ENCODE data around the gene VPS8.

Gene VPS8

DNA sequence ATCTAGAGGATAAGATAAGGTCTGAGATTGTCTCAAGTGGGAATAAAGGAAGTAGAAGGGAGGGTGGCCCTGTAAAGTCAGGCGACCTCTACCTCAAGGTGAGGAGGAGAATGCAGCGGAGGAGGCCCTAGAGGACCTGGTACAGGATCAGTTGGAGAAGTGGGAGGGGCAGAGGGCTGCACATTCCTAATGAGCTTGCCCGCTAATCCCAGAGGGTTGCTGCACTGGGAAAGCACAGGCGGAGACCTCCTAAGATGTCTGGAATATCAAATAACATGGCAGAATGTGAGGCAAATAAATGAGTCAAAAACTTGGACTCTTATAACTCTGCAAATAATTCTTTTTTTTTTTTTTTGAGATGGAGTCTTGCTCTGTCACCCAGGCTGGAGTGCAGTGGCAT is 30.2 kb upstream of the VPS8 start:
- no peaks in the 10 kb centered on the region for H3K9me2 ChIP-seq (ENCODE audit: low read depth, low read length)
- H2AFZ ChIP-seq (ENCODE audit: low read length), result no peak overlapping the region
- no peaks in the 10 kb centered on the region for H3F3A ChIP-seq (ENCODE audit: insufficient read depth, low read length)
- H3K36me3 ChIP-seq (ENCODE audit: insufficient read depth, low read length), result no peaks in the 10 kb centered on the region
- H3K9ac ChIP-seq (ENCODE audit: low read length), result no peak overlapping the region
- H3K4me3 ChIP-seq (ENCODE audit: low read depth, low read length, poor library complexity, severe bottlenecking), result no peak overlapping the region
- no peaks in the 10 kb centered on the region for H3K9me3 ChIP-seq (ENCODE audit: low read length)
- H3K4me1 ChIP-seq (ENCODE audit: insufficient read depth, low read length, severe bottlenecking), result peaks cover 22% of the 10 kb centered on the region
- no peak overlapping the region for H3K27ac ChIP-seq (ENCODE audit: low read depth, low read length, poor library complexity, severe bottlenecking)
- H3K4me2 ChIP-seq (ENCODE audit: low read length), result no peak overlapping the region
- TF ChIP-seq, protein P1, sequence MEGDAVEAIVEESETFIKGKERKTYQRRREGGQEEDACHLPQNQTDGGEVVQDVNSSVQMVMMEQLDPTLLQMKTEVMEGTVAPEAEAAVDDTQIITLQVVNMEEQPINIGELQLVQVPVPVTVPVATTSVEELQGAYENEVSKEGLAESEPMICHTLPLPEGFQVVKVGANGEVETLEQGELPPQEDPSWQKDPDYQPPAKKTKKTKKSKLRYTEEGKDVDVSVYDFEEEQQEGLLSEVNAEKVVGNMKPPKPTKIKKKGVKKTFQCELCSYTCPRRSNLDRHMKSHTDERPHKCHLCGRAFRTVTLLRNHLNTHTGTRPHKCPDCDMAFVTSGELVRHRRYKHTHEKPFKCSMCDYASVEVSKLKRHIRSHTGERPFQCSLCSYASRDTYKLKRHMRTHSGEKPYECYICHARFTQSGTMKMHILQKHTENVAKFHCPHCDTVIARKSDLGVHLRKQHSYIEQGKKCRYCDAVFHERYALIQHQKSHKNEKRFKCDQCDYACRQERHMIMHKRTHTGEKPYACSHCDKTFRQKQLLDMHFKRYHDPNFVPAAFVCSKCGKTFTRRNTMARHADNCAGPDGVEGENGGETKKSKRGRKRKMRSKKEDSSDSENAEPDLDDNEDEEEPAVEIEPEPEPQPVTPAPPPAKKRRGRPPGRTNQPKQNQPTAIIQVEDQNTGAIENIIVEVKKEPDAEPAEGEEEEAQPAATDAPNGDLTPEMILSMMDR (IDR thresholded peaks at IDR 0.05; ENCODE audit: low read length), result no peak
- no peaks in the 10 kb centered on the region for H4K20me1 ChIP-seq (ENCODE audit: insufficient read depth, low read length)
- H3K27me3 ChIP-seq (ENCODE audit: insufficient read depth, low read length), result peaks cover 8% of the 10 kb centered on the region; the same call in 1 of the 2 replicates
- H3K79me2 ChIP-seq (ENCODE audit: insufficient read depth, low read length), result no peaks in the 10 kb centered on the region

DNA sequence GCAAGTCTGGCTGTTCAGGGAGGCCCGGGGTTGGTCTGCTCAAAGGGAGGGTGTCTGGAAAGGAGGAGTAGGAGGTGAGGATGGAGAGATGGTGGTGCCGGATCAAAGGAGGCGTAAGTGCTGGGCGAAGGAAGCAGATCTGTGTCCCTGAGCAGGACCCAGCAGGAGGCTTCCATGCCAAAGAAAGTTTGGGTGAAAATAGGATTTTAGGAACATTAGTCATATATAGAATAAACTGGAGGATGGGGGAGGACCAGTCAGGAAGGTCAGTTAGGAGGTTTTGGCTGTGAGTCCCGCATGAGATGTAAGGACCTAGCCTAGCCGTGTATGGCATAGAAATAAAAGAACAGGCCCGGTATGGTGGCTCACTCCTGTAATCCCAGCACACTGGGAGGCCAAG is 28.6 kb upstream of the VPS8 start:
- no peak overlapping the region for H2AFZ ChIP-seq (ENCODE audit: low read length)
- H3K27me3 ChIP-seq (ENCODE audit: insufficient read depth, low read length), result peaks cover 3% of the 10 kb centered on the region; the same call in 1 of the 2 replicates
- no peak overlapping the region for H3K27ac ChIP-seq (ENCODE audit: low read depth, low read length, poor library complexity, severe bottlenecking)
- H3K9me3 ChIP-seq (ENCODE audit: low read length), result no peaks in the 10 kb centered on the region
- no peaks in the 10 kb centered on the region for H3F3A ChIP-seq (ENCODE audit: insufficient read depth, low read length)
- no peak overlapping the region for H3K9ac ChIP-seq (ENCODE audit: low read length)
- no peaks in the 10 kb centered on the region for H4K20me1 ChIP-seq (ENCODE audit: insufficient read depth, low read length)
- no peak overlapping the region for H3K4me3 ChIP-seq (ENCODE audit: low read depth, low read length, poor library complexity, severe bottlenecking)
- H3K9me2 ChIP-seq (ENCODE audit: low read depth, low read length), result no peaks in the 10 kb centered on the region
- TF ChIP-seq EZH2 (IDR thresholded peaks at IDR 0.05; ENCODE audit: borderline replicate concordance, low read length), result no peak
- TF ChIP-seq, protein P1 (IDR thresholded peaks at IDR 0.05; ENCODE audit: low read length), result no peak
- H3K79me2 ChIP-seq (ENCODE audit: insufficient read depth, low read length), result no peaks in the 10 kb centered on the region
- H3K36me3 ChIP-seq (ENCODE audit: insufficient read depth, low read length), result no peaks in the 10 kb centered on the region
- no peak overlapping the region for H3K4me2 ChIP-seq (ENCODE audit: low read length)
- H3K4me1 ChIP-seq (ENCODE audit: insufficient read depth, low read length, severe bottlenecking), result peaks cover 22% of the 10 kb centered on the region

DNA sequence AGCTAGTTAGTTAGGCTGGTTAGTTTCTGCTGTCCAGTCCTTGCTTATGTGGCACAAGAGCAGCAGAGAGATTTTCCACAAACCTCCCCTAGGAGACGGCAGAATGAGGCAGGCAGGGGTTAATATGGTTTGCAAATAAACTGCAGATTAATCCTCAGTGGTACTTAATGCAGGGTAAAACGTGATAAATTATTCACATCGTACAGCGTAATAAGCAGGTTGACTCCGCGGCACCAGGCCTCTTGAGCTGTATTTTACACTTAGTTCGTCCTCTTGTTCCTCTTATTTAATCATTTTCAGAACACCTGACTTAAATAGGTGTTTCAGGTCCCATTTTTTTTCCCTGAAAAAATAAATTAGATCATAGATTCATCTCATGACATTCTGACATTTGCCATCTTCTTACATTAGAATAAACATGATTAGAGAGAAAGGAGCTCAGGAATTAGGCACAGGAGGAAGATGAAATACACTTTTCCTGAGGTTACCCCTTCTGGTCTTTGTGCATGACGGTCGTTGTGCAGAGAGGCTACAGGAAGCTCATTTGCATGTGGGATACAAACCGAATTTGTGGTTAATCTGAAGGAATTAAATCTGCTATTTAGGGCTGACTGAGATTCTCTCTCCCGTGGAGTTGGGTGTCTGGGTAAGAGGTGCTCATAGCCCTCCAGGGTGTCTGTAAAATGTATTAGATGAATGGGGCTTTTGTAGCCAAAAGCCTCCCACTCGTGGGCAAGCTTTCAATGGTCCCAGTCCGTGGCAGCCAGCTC is 27.1 kb upstream of the VPS8 start:
- H3K4me3 ChIP-seq (ENCODE audit: low read depth, low read length, poor library complexity, severe bottlenecking), result no peak overlapping the region
- no peak overlapping the region for H3K4me2 ChIP-seq (ENCODE audit: low read length)
- TF ChIP-seq, protein P1 (IDR thresholded peaks at IDR 0.05; ENCODE audit: low read length), result no peak
- no peak for TF ChIP-seq EZH2 (IDR thresholded peaks at IDR 0.05; ENCODE audit: borderline replicate concordance, low read length)
- H3K9me2 ChIP-seq (ENCODE audit: low read depth, low read length), result no peaks in the 10 kb centered on the region
- H3K79me2 ChIP-seq (ENCODE audit: insufficient read depth, low read length), result no peaks in the 10 kb centered on the region
- no peak overlapping the region for H2AFZ ChIP-seq (ENCODE audit: low read length)
- H4K20me1 ChIP-seq (ENCODE audit: insufficient read depth, low read length), result no peaks in the 10 kb centered on the region
- no peaks in the 10 kb centered on the region for H3K27me3 ChIP-seq (ENCODE audit: insufficient read depth, low read length)
- no peaks in the 10 kb centered on the region for H3K9me3 ChIP-seq (ENCODE audit: low read length)
- H3K36me3 ChIP-seq (ENCODE audit: insufficient read depth, low read length), result no peaks in the 10 kb centered on the region
- no peaks in the 10 kb centered on the region for H3F3A ChIP-seq (ENCODE audit: insufficient read depth, low read length)
- no peak overlapping the region for H3K27ac ChIP-seq (ENCODE audit: low read depth, low read length, poor library complexity, severe bottlenecking)
- H3K4me1 ChIP-seq (ENCODE audit: insufficient read depth, low read length, severe bottlenecking), result peaks cover 19% of the 10 kb centered on the region
- H3K9ac ChIP-seq (ENCODE audit: low read length), result no peak overlapping the region

Measured in OCI-LY1 (cell line).